Measurements from ENCODE around the gene PPP1R1B.

DNA sequence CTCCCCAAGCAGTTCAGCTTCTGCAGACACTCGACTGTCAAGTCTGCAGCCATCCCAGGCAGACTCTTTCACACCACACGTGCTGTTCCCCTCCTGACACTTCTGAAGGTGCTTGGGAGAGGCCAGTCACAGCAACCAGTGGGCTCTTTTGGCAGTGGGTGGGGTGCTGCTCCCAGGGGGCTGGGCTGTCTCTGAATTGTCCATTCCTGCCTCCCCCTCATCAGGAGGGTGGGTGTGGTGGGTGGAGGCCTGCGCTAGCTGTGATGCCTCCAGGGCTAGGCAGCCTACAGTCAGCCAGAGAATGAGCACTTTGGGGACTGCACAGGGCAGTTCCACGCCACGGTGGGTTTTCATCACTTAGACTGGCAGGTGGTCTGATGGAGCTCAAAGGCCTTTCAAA, 20.5 kb downstream of the PPP1R1B start:
- TF ChIP-seq, protein P1, sequence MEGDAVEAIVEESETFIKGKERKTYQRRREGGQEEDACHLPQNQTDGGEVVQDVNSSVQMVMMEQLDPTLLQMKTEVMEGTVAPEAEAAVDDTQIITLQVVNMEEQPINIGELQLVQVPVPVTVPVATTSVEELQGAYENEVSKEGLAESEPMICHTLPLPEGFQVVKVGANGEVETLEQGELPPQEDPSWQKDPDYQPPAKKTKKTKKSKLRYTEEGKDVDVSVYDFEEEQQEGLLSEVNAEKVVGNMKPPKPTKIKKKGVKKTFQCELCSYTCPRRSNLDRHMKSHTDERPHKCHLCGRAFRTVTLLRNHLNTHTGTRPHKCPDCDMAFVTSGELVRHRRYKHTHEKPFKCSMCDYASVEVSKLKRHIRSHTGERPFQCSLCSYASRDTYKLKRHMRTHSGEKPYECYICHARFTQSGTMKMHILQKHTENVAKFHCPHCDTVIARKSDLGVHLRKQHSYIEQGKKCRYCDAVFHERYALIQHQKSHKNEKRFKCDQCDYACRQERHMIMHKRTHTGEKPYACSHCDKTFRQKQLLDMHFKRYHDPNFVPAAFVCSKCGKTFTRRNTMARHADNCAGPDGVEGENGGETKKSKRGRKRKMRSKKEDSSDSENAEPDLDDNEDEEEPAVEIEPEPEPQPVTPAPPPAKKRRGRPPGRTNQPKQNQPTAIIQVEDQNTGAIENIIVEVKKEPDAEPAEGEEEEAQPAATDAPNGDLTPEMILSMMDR (conservative IDR thresholded peaks at IDR 0.05; ENCODE audit: low read depth, low read length), result no peak
- TF ChIP-seq POLR2A (IDR thresholded peaks at IDR 0.05; ENCODE audit: low read depth, low read length) (no peak), MXI1 (IDR thresholded peaks at IDR 0.05; ENCODE audit: borderline replicate concordance, low read depth, low read length) (no peak), RAD21 (IDR thresholded peaks at IDR 0.05; ENCODE audit: low read length) (no peak)
- TF ChIP-seq, protein P2, sequence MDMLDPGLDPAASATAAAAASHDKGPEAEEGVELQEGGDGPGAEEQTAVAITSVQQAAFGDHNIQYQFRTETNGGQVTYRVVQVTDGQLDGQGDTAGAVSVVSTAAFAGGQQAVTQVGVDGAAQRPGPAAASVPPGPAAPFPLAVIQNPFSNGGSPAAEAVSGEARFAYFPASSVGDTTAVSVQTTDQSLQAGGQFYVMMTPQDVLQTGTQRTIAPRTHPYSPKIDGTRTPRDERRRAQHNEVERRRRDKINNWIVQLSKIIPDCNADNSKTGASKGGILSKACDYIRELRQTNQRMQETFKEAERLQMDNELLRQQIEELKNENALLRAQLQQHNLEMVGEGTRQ (IDR thresholded peaks at IDR 0.05; ENCODE audit: low read depth, low read length), result no peak
